ENCODE data around the gene LPCAT4. TPM values are rescaled to one million over a fixed set of nuclear protein-coding genes. Genes with fewer than 3 reads are reported as not detected.

Gene LPCAT4
- total RNA-seq, 1 experiment from 2014 or later, result 77.1 TPM

DNA sequence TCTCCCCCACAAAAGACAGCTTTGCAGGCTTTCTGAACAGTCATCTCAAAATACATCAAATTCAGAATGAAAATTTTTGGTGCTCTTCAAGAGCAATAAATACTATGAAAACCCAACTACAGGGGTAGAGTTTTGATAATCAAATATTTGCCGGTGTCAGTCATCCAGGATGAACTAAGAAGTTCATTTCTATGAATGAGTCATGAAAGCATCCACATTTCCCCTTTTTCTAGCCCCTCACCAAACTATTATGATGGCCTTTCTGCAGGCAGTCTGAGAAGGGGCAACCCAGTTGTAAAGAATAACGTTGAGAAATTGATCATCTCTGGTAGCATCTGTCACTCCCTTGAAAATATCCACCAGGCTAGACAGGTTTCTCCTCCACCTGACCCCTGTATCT, 3.1 kb upstream of the LPCAT4 start:
- Histone ChIP-seq H2AFZ (ENCODE audit: low read depth, low read length, poor library complexity, severe bottlenecking) (no peak overlapping the region), H3K4me2 (ENCODE audit: low read length) (no peak overlapping the region), H3K27me3 (ENCODE audit: insufficient read depth, low read length) (no peaks in the 10 kb centered on the region), H3K4me3 (replicated peaks in 1 of 2; ENCODE audit: low read depth in 1 of 2, low read length in 2 of 2) (no peak overlapping the region), H3K36me3 (ENCODE audit: control insufficient read depth in 1 of 2, insufficient read depth in 2 of 2, low read length in 2 of 2) (no peaks in the 10 kb centered on the region), H3K9me3 (ENCODE audit: control insufficient read depth in 1 of 2, insufficient read depth in 1 of 2, low read depth in 1 of 2, low read length in 2 of 2) (no peaks in the 10 kb centered on the region), H3K9me2 (ENCODE audit: insufficient read depth) (no peaks in the 10 kb centered on the region), H4K20me1 (ENCODE audit: insufficient read depth) (no peaks in the 10 kb centered on the region; the same call in 1 of the 2 replicates), H3K9ac (ENCODE audit: low read length) (no peak overlapping the region), H3K79me2 (ENCODE audit: insufficient read depth, low read length) (peaks cover 16% of the 10 kb centered on the region), H3K4me1 (ENCODE audit: control insufficient read depth in 1 of 2, insufficient read depth in 2 of 2, low read length in 2 of 2) (peaks cover 15 to 19% of the 10 kb centered on the region in 2 experiments), H3K27ac (ENCODE audit: low read depth, low read length) (no peak overlapping the region)
- ChIA-PET POLR2A (no interaction called here), RAD21 (ENCODE audit: low non-redundant PET in 1 of 2, low total read pairs in 2 of 2, uncharacterized antibody in 2 of 2, unreplicated experiment in 2 of 2) (no interaction called here), CTCF (no interaction called here)
- intact Hi-C loops (cut with micrococcal nuclease), result no loop called here
- no TSS peak for BruUV-seq (replicated peaks)
- DNase-seq (ENCODE audit: low read depth, low spot score), result no peak
- no peak for ATAC-seq
- no peak for TF ChIP-seq TCF7L2 (IDR thresholded peaks at IDR 0.05; ENCODE audit: borderline replicate concordance, extremely low read depth, insufficient read depth, insufficient read length)
- no peak for TF ChIP-seq YY1 (IDR thresholded peaks at IDR 0.05; ENCODE audit: extremely low read depth, insufficient replicate concordance, low read depth, low read length)
- TF ChIP-seq EZH2 (IDR thresholded peaks at IDR 0.05), result no peak
- TF ChIP-seq SRF (IDR thresholded peaks at IDR 0.05; ENCODE audit: low read depth), result no peak
- TF ChIP-seq, protein P1, sequence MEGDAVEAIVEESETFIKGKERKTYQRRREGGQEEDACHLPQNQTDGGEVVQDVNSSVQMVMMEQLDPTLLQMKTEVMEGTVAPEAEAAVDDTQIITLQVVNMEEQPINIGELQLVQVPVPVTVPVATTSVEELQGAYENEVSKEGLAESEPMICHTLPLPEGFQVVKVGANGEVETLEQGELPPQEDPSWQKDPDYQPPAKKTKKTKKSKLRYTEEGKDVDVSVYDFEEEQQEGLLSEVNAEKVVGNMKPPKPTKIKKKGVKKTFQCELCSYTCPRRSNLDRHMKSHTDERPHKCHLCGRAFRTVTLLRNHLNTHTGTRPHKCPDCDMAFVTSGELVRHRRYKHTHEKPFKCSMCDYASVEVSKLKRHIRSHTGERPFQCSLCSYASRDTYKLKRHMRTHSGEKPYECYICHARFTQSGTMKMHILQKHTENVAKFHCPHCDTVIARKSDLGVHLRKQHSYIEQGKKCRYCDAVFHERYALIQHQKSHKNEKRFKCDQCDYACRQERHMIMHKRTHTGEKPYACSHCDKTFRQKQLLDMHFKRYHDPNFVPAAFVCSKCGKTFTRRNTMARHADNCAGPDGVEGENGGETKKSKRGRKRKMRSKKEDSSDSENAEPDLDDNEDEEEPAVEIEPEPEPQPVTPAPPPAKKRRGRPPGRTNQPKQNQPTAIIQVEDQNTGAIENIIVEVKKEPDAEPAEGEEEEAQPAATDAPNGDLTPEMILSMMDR (IDR thresholded peaks at IDR 0.05 in 2 of 3, conservative IDR thresholded peaks at IDR 0.05 in 1 of 3; ENCODE audit: borderline replicate concordance in 1 of 3, insufficient read depth in 1 of 3, low read depth in 2 of 3, low read length in 2 of 3), result no peak
- TF ChIP-seq, protein P2, sequence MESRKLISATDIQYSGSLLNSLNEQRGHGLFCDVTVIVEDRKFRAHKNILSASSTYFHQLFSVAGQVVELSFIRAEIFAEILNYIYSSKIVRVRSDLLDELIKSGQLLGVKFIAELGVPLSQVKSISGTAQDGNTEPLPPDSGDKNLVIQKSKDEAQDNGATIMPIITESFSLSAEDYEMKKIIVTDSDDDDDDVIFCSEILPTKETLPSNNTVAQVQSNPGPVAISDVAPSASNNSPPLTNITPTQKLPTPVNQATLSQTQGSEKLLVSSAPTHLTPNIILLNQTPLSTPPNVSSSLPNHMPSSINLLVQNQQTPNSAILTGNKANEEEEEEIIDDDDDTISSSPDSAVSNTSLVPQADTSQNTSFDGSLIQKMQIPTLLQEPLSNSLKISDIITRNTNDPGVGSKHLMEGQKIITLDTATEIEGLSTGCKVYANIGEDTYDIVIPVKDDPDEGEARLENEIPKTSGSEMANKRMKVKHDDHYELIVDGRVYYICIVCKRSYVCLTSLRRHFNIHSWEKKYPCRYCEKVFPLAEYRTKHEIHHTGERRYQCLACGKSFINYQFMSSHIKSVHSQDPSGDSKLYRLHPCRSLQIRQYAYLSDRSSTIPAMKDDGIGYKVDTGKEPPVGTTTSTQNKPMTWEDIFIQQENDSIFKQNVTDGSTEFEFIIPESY (IDR thresholded peaks at IDR 0.05; ENCODE audit: extremely low read depth, insufficient replicate concordance, low read length), result no peak
- TF ChIP-seq POLR2AphosphoS5 (IDR thresholded peaks at IDR 0.05; ENCODE audit: low read depth, low read length), result no peak
- no peak for TF ChIP-seq EZH2phosphoT487 (IDR thresholded peaks at IDR 0.05; ENCODE audit: borderline replicate concordance)
